SK-N-SH treated with all-trans-retinoic acid at 6 μM for 48 hours (cell line): ENCODE results near the gene THTPA.

Source experiments
- ATAC-seq: fragments of 200-7000 bp; cut with Tn5 transposase; 3 replicates; pipeline ENCODE4 v1.9.1; 2020; ENCODE audit warnings: mild to moderate bottlenecking, moderate library complexity
- ARNTL ChIP-seq: fragments of 450-650 bp; formaldehyde crosslinking; IDR thresholded peaks from 2 replicates; pipeline ENCODE4 v1.5.0; 2020; ENCODE audit warnings: low read depth, mild to moderate bottlenecking, moderate library complexity, borderline replicate concordance
- BACH2 ChIP-seq: fragments of 250-450 bp; sonication (Bioruptor Pico); IDR thresholded peaks from 2 replicates; pipeline ENCODE4 v1.9.0; 2021; ENCODE audit warnings: mild to moderate bottlenecking, borderline replicate concordance
- CSDC2 ChIP-seq: fragments of 250-450 bp; sonication (Bioruptor Pico); IDR thresholded peaks from 2 replicates; pipeline ENCODE4 v1.5.0; 2020; ENCODE audit warnings: mild to moderate bottlenecking, moderate library complexity
- ESRRG ChIP-seq: fragments of 250-450 bp; sonication (Bioruptor Pico); IDR thresholded peaks from 2 replicates; pipeline ENCODE4 v1.6.1; 2021; ENCODE audit warnings: mild to moderate bottlenecking
- GLIS3 ChIP-seq: fragments of 250-450 bp; sonication (Bioruptor Pico); IDR thresholded peaks from 2 replicates; pipeline ENCODE4 v1.5.0; 2020; ENCODE audit warnings: mild to moderate bottlenecking, moderate library complexity
- ISL1 ChIP-seq: fragments of 250-450 bp; sonication (Bioruptor Pico); IDR thresholded peaks from 2 replicates; pipeline ENCODE4 v2.1.2; 2022; ENCODE audit warnings: mild to moderate bottlenecking, moderate library complexity
- OSR1 ChIP-seq: fragments of 250-450 bp; sonication (Bioruptor Pico); IDR thresholded peaks from 2 replicates; pipeline ENCODE4 v1.8.0; 2022; ENCODE audit warnings: moderate library complexity, mild to moderate bottlenecking, inconsistent platforms
- PPARA ChIP-seq: fragments of 250-450 bp; sonication (Bioruptor Pico); IDR thresholded peaks from 2 replicates; pipeline ENCODE4 v1.5.0; 2020; ENCODE audit warnings: mild to moderate bottlenecking, borderline replicate concordance
- RARB ChIP-seq: fragments of 250-450 bp; sonication (Bioruptor Pico); IDR thresholded peaks from 2 replicates; pipeline ENCODE4 v1.8.0; 2021; ENCODE audit warnings: mild to moderate bottlenecking, moderate library complexity
- SNAI2 ChIP-seq: fragments of 250-450 bp; sonication (Bioruptor Pico); IDR thresholded peaks from 2 replicates; pipeline ENCODE4 v1.5.0; 2020; ENCODE audit warnings: mild to moderate bottlenecking, moderate library complexity
- TCF4 ChIP-seq: fragments of 250-450 bp; sonication (Bioruptor Pico); IDR thresholded peaks from 2 replicates; pipeline ENCODE4 v1.8.0; 2021; ENCODE audit warnings: mild to moderate bottlenecking, moderate library complexity, borderline replicate concordance
- ZC3H10 ChIP-seq: fragments of 250-450 bp; sonication (Bioruptor Pico); IDR thresholded peaks from 2 replicates; pipeline ENCODE4 v1.5.1; 2021; ENCODE audit warnings: mild to moderate bottlenecking, moderate library complexity
- ZFP3 ChIP-seq: fragments of 250-450 bp; sonication (Bioruptor Pico); IDR thresholded peaks from 2 replicates; pipeline ENCODE4 v1.5.0; 2020; ENCODE audit warnings: mild to moderate bottlenecking, moderate library complexity
- ZFP30 ChIP-seq: fragments of 450-650 bp; formaldehyde crosslinking; IDR thresholded peaks from 2 replicates; pipeline ENCODE4 v1.5.0; 2022; ENCODE audit warnings: mild to moderate bottlenecking, moderate library complexity
- ZNF565 ChIP-seq: fragments of 450-650 bp; formaldehyde crosslinking; conservative IDR thresholded peaks from 2 replicates; pipeline ENCODE4 v1.5.0; 2020; ENCODE audit warnings: low read depth, mild to moderate bottlenecking, moderate library complexity
- ZNF70 ChIP-seq: fragments of 450-650 bp; formaldehyde crosslinking; IDR thresholded peaks from 2 replicates; pipeline ENCODE4 v1.5.0; 2020; ENCODE audit warnings: mild to moderate bottlenecking, moderate library complexity
- ZNF8 ChIP-seq: fragments of 450-650 bp; formaldehyde crosslinking; IDR thresholded peaks from 2 replicates; pipeline ENCODE4 v1.5.0; 2020; ENCODE audit warnings: mild to moderate bottlenecking, moderate library complexity
- TF ChIP-seq, protein P1 (sequence below): fragments of 250-450 bp; sonication (Bioruptor Pico); IDR thresholded peaks from 2 replicates; pipeline ENCODE4 v1.8.0; 2021; ENCODE audit warnings: low read depth, mild to moderate bottlenecking, moderate library complexity, borderline replicate concordance
- TF ChIP-seq, protein P2 (sequence below): fragments of 250-450 bp; sonication (Bioruptor Pico); IDR thresholded peaks from 2 replicates; pipeline ENCODE4 v1.8.0; 2020; ENCODE audit warnings: mild to moderate bottlenecking, moderate library complexity, borderline replicate concordance
- TF ChIP-seq, protein P3 (sequence below): fragments of 250-450 bp; sonication (Bioruptor Pico); IDR thresholded peaks from 2 replicates; pipeline ENCODE4 v1.5.1; 2021; ENCODE audit warnings: mild to moderate bottlenecking, moderate library complexity
- TF ChIP-seq, protein P4 (sequence below): fragments of 250-450 bp; sonication (Bioruptor Pico); IDR thresholded peaks from 2 replicates; pipeline ENCODE4 v1.5.0; 2020; ENCODE audit warnings: mild to moderate bottlenecking, moderate library complexity

THTPA gene

DNA sequence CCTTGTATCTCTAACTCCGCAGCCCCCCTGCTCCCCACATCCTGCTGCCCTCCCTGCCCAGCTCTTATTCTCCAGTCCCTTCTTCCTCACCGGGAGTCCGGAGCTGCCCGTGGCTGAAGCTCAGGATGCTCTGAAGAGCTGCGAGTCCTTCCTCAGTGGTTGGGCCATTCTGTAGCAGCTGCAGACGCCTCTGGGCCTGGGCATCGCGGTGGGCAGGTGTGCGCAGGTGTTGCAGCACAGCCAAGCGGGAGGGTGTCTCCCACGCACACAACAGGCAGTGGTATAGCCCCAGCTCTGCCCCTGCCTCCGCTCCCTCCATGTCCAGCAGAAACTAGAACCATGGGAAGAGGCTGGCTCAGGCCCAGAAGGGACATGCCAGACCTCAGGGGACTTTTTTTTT, 24.7 kb upstream of the THTPA start:
- ATAC-seq, result no peak
- TF ChIP-seq ZNF565, result no peak
- no peak for TF ChIP-seq ESRRG
- no peak for TF ChIP-seq BACH2 (CRISPR knock-in tag)
- no peak for TF ChIP-seq CSDC2 (CRISPR knock-in tag)
- no peak for TF ChIP-seq ISL1 (CRISPR knock-in tag)
- no peak for TF ChIP-seq ARNTL (CRISPR knock-in tag)
- no peak for TF ChIP-seq PPARA (CRISPR knock-in tag)
- TF ChIP-seq OSR1 (CRISPR knock-in tag), result no peak
- TF ChIP-seq ZFP30 (CRISPR knock-in tag), result no peak
- TF ChIP-seq TCF4 (CRISPR knock-in tag), result no peak
- TF ChIP-seq, protein P1, sequence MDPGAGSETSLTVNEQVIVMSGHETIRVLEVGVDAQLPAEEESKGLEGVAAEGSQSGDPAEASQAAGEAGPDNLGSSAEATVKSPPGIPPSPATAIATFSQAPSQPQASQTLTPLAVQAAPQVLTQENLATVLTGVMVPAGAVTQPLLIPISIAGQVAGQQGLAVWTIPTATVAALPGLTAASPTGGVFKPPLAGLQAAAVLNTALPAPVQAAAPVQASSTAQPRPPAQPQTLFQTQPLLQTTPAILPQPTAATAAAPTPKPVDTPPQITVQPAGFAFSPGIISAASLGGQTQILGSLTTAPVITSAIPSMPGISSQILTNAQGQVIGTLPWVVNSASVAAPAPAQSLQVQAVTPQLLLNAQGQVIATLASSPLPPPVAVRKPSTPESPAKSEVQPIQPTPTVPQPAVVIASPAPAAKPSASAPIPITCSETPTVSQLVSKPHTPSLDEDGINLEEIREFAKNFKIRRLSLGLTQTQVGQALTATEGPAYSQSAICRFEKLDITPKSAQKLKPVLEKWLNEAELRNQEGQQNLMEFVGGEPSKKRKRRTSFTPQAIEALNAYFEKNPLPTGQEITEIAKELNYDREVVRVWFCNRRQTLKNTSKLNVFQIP (CRISPR knock-in tag), result no peak
- no peak for TF ChIP-seq ZNF70
- no peak for TF ChIP-seq RARB
- TF ChIP-seq ZC3H10 (CRISPR knock-in tag), result no peak
- TF ChIP-seq GLIS3, result no peak
- TF ChIP-seq, protein P2, sequence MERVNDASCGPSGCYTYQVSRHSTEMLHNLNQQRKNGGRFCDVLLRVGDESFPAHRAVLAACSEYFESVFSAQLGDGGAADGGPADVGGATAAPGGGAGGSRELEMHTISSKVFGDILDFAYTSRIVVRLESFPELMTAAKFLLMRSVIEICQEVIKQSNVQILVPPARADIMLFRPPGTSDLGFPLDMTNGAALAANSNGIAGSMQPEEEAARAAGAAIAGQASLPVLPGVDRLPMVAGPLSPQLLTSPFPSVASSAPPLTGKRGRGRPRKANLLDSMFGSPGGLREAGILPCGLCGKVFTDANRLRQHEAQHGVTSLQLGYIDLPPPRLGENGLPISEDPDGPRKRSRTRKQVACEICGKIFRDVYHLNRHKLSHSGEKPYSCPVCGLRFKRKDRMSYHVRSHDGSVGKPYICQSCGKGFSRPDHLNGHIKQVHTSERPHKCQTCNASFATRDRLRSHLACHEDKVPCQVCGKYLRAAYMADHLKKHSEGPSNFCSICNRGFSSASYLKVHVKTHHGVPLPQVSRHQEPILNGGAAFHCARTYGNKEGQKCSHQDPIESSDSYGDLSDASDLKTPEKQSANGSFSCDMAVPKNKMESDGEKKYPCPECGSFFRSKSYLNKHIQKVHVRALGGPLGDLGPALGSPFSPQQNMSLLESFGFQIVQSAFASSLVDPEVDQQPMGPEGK (CRISPR knock-in tag), result no peak
- TF ChIP-seq, protein P3, sequence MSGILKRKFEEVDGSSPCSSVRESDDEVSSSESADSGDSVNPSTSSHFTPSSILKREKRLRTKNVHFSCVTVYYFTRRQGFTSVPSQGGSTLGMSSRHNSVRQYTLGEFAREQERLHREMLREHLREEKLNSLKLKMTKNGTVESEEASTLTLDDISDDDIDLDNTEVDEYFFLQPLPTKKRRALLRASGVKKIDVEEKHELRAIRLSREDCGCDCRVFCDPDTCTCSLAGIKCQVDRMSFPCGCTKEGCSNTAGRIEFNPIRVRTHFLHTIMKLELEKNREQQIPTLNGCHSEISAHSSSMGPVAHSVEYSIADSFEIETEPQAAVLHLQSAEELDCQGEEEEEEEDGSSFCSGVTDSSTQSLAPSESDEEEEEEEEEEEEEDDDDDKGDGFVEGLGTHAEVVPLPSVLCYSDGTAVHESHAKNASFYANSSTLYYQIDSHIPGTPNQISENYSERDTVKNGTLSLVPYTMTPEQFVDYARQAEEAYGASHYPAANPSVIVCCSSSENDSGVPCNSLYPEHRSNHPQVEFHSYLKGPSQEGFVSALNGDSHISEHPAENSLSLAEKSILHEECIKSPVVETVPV (CRISPR knock-in tag), result no peak

DNA sequence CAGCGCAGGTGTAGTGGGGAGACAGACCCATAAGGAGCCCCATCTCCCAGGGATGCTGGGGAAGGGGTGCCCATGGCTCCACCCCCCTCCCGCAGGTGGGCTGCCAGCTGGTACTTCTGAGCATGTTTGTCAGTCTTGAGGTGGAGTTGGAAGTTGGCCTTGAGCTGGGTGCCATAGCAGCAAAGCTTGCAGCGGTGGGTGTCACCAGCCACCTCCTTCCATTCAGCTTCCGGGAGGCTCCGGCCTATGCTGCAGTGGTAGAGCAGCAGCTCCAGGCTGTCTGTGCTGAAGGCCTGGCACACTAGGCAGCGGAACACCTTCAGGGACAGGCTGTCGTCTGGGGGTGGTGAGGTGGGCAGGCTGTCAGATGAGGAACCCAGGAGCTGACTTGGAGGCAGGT, 23.4 kb upstream of the THTPA start:
- no peak for TF ChIP-seq BACH2 (CRISPR knock-in tag)
- TF ChIP-seq, protein P4, sequence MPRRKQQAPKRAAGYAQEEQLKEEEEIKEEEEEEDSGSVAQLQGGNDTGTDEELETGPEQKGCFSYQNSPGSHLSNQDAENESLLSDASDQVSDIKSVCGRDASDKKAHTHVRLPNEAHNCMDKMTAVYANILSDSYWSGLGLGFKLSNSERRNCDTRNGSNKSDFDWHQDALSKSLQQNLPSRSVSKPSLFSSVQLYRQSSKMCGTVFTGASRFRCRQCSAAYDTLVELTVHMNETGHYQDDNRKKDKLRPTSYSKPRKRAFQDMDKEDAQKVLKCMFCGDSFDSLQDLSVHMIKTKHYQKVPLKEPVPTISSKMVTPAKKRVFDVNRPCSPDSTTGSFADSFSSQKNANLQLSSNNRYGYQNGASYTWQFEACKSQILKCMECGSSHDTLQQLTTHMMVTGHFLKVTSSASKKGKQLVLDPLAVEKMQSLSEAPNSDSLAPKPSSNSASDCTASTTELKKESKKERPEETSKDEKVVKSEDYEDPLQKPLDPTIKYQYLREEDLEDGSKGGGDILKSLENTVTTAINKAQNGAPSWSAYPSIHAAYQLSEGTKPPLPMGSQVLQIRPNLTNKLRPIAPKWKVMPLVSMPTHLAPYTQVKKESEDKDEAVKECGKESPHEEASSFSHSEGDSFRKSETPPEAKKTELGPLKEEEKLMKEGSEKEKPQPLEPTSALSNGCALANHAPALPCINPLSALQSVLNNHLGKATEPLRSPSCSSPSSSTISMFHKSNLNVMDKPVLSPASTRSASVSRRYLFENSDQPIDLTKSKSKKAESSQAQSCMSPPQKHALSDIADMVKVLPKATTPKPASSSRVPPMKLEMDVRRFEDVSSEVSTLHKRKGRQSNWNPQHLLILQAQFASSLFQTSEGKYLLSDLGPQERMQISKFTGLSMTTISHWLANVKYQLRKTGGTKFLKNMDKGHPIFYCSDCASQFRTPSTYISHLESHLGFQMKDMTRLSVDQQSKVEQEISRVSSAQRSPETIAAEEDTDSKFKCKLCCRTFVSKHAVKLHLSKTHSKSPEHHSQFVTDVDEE (CRISPR knock-in tag), result no peak
- TF ChIP-seq ZNF8 (CRISPR knock-in tag), result no peak
- no peak for TF ChIP-seq ARNTL (CRISPR knock-in tag)
- TF ChIP-seq, all 23 proteins: peak for 0
- no peak for ATAC-seq

DNA sequence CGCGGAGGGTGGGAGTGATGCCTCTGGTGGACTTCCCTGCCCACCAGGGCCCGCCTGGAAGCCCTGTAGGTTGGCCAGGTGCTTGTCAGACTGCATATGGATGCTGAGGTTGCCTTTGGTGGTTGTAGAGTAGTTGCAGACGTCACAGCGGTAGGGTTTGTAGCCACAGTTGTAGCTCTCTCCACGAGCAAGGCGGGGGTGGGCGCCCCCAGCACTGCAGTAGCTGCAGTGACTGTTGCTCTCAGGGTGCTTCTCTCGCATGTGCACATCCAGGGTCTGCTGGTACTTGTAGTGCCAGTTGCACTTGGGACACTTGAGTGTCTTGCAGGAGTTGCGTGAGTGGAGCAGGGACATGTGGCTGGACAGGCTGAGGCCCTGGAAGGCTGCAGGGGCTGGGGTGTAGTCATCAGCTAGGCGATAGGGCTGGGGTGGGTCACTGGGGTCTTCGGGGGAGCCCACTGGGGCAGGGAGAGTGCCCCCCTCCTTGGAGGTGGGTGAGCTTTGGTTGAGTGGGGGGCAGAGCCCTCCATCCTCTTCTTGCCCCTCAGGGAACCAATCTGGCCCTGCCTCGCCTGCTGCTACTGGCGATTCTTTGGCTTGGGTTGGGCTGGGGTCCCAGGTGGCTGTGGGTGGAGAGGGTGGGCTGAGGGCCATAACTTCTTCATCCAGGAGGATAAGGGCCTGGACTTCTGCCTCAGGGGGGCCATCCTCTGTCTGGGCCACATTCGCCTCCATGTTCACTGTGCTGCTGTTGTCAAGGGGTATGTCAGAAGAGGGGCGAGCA, 22.2 kb upstream of the THTPA start:
- no peak for ATAC-seq
- TF ChIP-seq SNAI2 (CRISPR knock-in tag), result no peak
- no peak for TF ChIP-seq ISL1 (CRISPR knock-in tag)
- TF ChIP-seq ZFP3, result no peak
- no peak for TF ChIP-seq GLIS3
- TF ChIP-seq, protein P1 (CRISPR knock-in tag), result no peak
- no peak for TF ChIP-seq CSDC2 (CRISPR knock-in tag)
- TF ChIP-seq, protein P3 (CRISPR knock-in tag), result no peak
- no peak for TF ChIP-seq TCF4 (CRISPR knock-in tag)
- no peak for TF ChIP-seq ESRRG
- no peak for TF ChIP-seq PPARA (CRISPR knock-in tag)
